NCI-H2029 (cell line): ENCODE data around the gene KCNJ11.

Source experiments
- DNase-seq: peaks from one replicate; lab custom pipeline; 2025; lab: John Stamatoyannopoulos, UW

KCNJ11 gene

GRCh38 chr11:17408026-17408425 is 19.6 kb upstream of the KCNJ11 start:
- DNase-seq = no peak

GRCh38 chr11:17407575-17407974 is 19.1 kb upstream of the KCNJ11 start:
- DNase-seq = no peak

- DNase-seq = no peak
These were observed 18.3 kb upstream of the KCNJ11 start for GRCh38 chr11:17406818-17407149.

- DNase-seq = no peak
These were observed 17.8 kb upstream of the KCNJ11 start for GRCh38 chr11:17406082-17406817.

GRCh38 chr11:17405232-17406005 is 17.0 kb upstream of the KCNJ11 start:
- peak; percentile 69 for DNase-seq

GRCh38 chr11:17403980-17404759 is 15.7 kb upstream of the KCNJ11 start:
- no peak for DNase-seq

- no peak for DNase-seq
These were observed 14.0 kb upstream of the KCNJ11 start for GRCh38 chr11:17402486-17402885.

GRCh38 chr11:17401841-17402240 is 13.4 kb upstream of the KCNJ11 start:
- no peak for DNase-seq

- DNase-seq = no peak
These were observed 12.9 kb upstream of the KCNJ11 start for GRCh38 chr11:17401316-17401715.

- no peak for DNase-seq
These were observed 11.8 kb upstream of the KCNJ11 start for GRCh38 chr11:17400048-17400775.

GRCh38 chr11:17399236-17399635 is 10.8 kb upstream of the KCNJ11 start:
- no peak for DNase-seq

GRCh38 chr11:17397311-17398002 is 9.0 kb upstream of the KCNJ11 start:
- no peak for DNase-seq

- DNase-seq = no peak
These were observed 8.3 kb upstream of the KCNJ11 start for GRCh38 chr11:17396598-17397310.

- no peak for DNase-seq
These were observed 7.5 kb upstream of the KCNJ11 start for GRCh38 chr11:17395978-17396377.

GRCh38 chr11:17395554-17395961 is 7.1 kb upstream of the KCNJ11 start:
- DNase-seq = no peak

GRCh38 chr11:17394743-17395390 is 6.4 kb upstream of the KCNJ11 start:
- DNase-seq = no peak

- DNase-seq = no peak
These were observed 5.0 kb upstream of the KCNJ11 start for GRCh38 chr11:17393472-17393871.

GRCh38 chr11:17392872-17393271 is 4.4 kb upstream of the KCNJ11 start:
- DNase-seq = no peak

- peak; percentile 80 for DNase-seq
These were observed 3.3 kb upstream of the KCNJ11 start for GRCh38 chr11:17391493-17392355.
